Esophagus muscularis mucosa (tissue), 4 donors: Measurements from ENCODE around the gene OSBPL10. TPM values are rescaled to one million over a fixed set of nuclear protein-coding genes. Genes with fewer than 3 reads are reported as not detected.
"Not testable (repeated sequence)": the region's sequence is repeated elsewhere in the genome, so short reads cannot be mapped to it uniquely, and the experiment has no call there.

Experiments used
- DNase-seq: peaks from one replicate; pipeline ENCODE4 v3.0.0-alpha.2; 2017; ENCODE audit errors: extremely low spot score
- H3K27ac ChIP-seq, 4 donors: fragments of 200-600 bp; sonication (generic); replicated peaks in 1 of 4; 1 replicate in 3 of 4; 2 replicates in 1 of 4; pipeline ENCODE4 v1.5.1; 2016 to 2019; ENCODE audit warnings: mild to moderate bottlenecking in 1 of 4
- H3K27me3 ChIP-seq, 4 donors: fragments of 200-600 bp; sonication (generic); one replicate each; pipeline versions ENCODE4 v1.5.1 to v1.6.0; 2016 to 2019
- H3K36me3 ChIP-seq, 4 donors: fragments of 200-600 bp; sonication (generic); one replicate each; pipeline ENCODE4 v1.5.1; 2016 to 2019
- H3K4me1 ChIP-seq, 4 donors: fragments of 200-600 bp; sonication (generic); one replicate each; pipeline ENCODE4 v1.5.1; 2016 to 2019
- H3K4me3 ChIP-seq, 4 donors: fragments of 200-600 bp; sonication (generic); 1 replicate in 2 of 4; 2 replicates in 2 of 4; pipeline ENCODE4 v1.5.1; 2016 to 2019; ENCODE audit warnings: mild to moderate bottlenecking in 4 of 4, moderate library complexity in 1 of 4
- H3K9me3 ChIP-seq, 4 donors: fragments of 200-600 bp; sonication (generic); 1 replicate in 3 of 4; 2 replicates in 1 of 4; pipeline ENCODE4 v1.5.1; 2016 to 2019
- EP300 ChIP-seq: sonication (generic); formaldehyde crosslinking; IDR thresholded peaks from one replicate; pipeline ENCODE4 v1.6.1; 2017; ENCODE audit warnings: antibody characterized with exemption
- POLR2A ChIP-seq: fragments of 450-650 bp; IDR thresholded peaks from one replicate; pipeline ENCODE4 v1.6.1; 2017; ENCODE audit warnings: antibody characterized with exemption, moderate library complexity, mild to moderate bottlenecking, low read depth
- POLR2AphosphoS5 ChIP-seq, 2 donors: sonication (generic); formaldehyde crosslinking; IDR thresholded peaks; one replicate each; pipeline ENCODE4 v1.6.1; 2017; ENCODE audit warnings: antibody characterized with exemption in 2 of 2
- WGBS: methylation state at CpG from one replicate; pipeline ENCODE4 v1.1.5; 2018; 5-methylcytosine and 5-hydroxymethylcytosine counted together
- intact Hi-C: fragments of 100-400 bp; cut with DNase I; formaldehyde crosslinking; loops from one replicate; pipeline ENCODE4 v1.15.1; 2023
- total RNA-seq, 4 donors: library from RNA; depleted of rRNA; stranded (reverse); fragments of >200 nt; gene quantifications; one replicate each; pipeline versions ENCODE4 v1.1.0 to v1.2.1, GENCODE V29; 2016
- TF ChIP-seq, protein P1 (sequence below), 3 experiments: fragments of 200-600 bp in 2 of 3; fragments of 450-650 bp in 1 of 3; sonication (generic) in 2 of 3; IDR thresholded peaks; one replicate each; pipeline ENCODE4 v1.5.1; 2017 to 2019; ENCODE audit warnings: antibody characterized with exemption in 3 of 3, mild to moderate bottlenecking in 2 of 3, moderate library complexity in 1 of 3

Gene OSBPL10
- total RNA-seq, 4 donors from 2014 or later, result 6.3 to 12.2 (median 7.6) TPM

DNA sequence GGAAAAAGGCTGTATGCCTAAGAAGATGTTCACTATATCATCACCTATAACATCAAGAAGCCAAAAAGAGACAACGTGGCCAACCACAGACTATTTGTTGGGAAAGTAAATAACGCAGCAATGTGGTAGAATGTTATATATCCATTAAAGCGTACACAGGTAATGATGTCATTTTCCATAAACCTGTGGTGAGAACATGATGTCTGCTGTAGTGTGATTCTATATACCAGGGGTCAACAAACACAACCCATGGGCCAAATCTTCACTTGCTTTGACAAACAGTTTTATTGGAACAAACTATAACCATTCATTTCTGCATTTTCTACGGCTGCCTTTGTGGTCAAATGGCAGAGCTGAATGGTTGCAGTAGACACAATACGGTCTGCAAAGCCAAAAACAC is 287.7 kb downstream of the OSBPL10 start:
- 84% methylated on average over 5 of the region's 5 CpGs for WGBS
- H3K4me1 ChIP-seq, result peaks cover 0 to 8% (median 2%) of the 10 kb centered on the region in 4 donors
- intact Hi-C loops, result no loop called here
- H3K9me3 ChIP-seq, result no peaks in the 10 kb centered on the region
- H3K4me3 ChIP-seq, result no peak overlapping the region
- no peak for TF ChIP-seq POLR2AphosphoS5 (IDR thresholded peaks at IDR 0.05)
- no peak for TF ChIP-seq EP300
- TF ChIP-seq, protein P1, sequence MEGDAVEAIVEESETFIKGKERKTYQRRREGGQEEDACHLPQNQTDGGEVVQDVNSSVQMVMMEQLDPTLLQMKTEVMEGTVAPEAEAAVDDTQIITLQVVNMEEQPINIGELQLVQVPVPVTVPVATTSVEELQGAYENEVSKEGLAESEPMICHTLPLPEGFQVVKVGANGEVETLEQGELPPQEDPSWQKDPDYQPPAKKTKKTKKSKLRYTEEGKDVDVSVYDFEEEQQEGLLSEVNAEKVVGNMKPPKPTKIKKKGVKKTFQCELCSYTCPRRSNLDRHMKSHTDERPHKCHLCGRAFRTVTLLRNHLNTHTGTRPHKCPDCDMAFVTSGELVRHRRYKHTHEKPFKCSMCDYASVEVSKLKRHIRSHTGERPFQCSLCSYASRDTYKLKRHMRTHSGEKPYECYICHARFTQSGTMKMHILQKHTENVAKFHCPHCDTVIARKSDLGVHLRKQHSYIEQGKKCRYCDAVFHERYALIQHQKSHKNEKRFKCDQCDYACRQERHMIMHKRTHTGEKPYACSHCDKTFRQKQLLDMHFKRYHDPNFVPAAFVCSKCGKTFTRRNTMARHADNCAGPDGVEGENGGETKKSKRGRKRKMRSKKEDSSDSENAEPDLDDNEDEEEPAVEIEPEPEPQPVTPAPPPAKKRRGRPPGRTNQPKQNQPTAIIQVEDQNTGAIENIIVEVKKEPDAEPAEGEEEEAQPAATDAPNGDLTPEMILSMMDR (IDR thresholded peaks at IDR 0.05), result no peak
- no peak for TF ChIP-seq POLR2A
- no peak for DNase-seq
- no peaks in the 10 kb centered on the region for H3K27me3 ChIP-seq
- H3K27ac ChIP-seq, result no peak overlapping the region
- H3K36me3 ChIP-seq, result no peaks in the 10 kb centered on the region

DNA sequence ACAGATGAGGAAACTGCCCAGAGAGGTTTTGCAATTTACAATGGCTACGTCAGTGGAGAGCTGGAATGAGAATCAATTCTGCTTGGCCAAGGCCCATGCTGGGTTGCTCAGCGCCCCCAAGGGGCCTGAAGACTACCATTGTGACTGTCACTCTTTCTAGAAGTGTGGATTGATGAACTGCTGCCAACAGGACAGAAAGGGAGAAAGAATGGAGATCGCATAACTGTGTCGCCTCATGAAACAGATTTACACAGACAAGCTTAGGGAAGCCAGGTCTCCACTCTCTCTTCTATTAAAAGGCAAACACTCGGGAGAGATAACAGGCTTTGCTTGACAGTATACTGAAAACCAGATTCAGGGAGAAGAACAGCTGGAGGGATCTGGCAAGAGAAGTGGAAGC is 288.3 kb downstream of the OSBPL10 start:
- TF ChIP-seq EP300 (no peak), POLR2A (no peak), POLR2AphosphoS5 (IDR thresholded peaks at IDR 0.05) (no peak)
- TF ChIP-seq, protein P1 (IDR thresholded peaks at IDR 0.05), result no peak
- Histone ChIP-seq H3K27me3 (no peaks in the 10 kb centered on the region), H3K36me3 (no peaks in the 10 kb centered on the region), H3K27ac (no peak overlapping the region), H3K9me3 (no peaks in the 10 kb centered on the region), H3K4me1 (peaks cover 0 to 9% (median 2%) of the 10 kb centered on the region in 4 donors), H3K4me3 (no peak overlapping the region)
- intact Hi-C loops, result no loop called here
- WGBS, result 70% methylated on average over 5 of the region's 5 CpGs
- DNase-seq, result no peak

DNA sequence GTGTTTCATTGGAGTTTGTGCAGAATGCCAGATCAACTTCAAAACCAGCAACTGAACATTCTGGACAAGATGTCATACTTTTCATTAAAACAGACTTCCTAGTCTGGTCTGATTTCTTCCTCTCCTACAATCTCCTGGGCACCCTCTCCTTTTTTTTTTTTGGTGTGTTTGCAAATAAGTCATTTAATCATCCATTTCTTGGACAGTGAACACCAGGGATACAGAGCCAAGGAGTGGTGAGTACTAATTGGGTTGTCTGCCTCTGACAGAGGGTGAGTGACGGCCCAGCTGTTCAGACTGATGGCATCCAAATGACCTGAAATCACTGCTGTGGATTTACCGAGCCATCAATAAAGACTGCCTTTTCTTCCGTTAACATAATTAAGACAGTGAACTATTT is 290.3 kb downstream of the OSBPL10 start:
- Histone ChIP-seq H3K27me3 (no peaks in the 10 kb centered on the region), H3K36me3 (no peaks in the 10 kb centered on the region), H3K4me3 (no peak overlapping the region), H3K9me3 (no peaks in the 10 kb centered on the region), H3K27ac (no peak overlapping the region), H3K4me1 (peaks cover 0 to 9% (median 2%) of the 10 kb centered on the region in 4 donors)
- intact Hi-C loops, result no loop called here
- TF ChIP-seq, protein P1 (IDR thresholded peaks at IDR 0.05), result no peak
- TF ChIP-seq POLR2A (no peak), POLR2AphosphoS5 (IDR thresholded peaks at IDR 0.05) (no peak), EP300 (no peak)
- no peak for DNase-seq
- WGBS, result 91% methylated on average over 3 of the region's 3 CpGs

DNA sequence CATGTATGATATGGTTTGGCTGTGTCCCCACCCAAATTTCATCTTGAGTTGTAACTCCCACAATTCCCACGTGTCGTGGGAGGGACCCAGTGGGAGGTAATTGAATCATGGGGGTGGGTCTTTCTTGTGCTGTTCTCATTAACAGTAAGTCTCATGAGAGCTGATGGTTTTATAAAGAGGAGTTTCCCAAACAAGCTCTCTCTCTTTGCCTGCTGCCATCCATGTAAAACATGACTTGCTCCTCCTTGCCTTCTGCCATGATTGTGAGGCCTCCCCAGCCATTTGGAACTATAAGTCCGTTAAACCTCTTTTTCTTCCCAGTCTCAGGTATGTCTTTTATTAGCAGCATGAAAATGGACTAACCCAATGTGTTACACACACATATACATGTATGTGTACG is 291.5 kb downstream of the OSBPL10 start:
- 91% methylated on average over 4 of the region's 4 CpGs for WGBS
- H3K27me3 ChIP-seq, H3K4me3 ChIP-seq, intact Hi-C loops, H3K27ac ChIP-seq, H3K4me1 ChIP-seq, DNase-seq, H3K36me3 ChIP-seq, H3K9me3 ChIP-seq: not testable (repeated sequence)

DNA sequence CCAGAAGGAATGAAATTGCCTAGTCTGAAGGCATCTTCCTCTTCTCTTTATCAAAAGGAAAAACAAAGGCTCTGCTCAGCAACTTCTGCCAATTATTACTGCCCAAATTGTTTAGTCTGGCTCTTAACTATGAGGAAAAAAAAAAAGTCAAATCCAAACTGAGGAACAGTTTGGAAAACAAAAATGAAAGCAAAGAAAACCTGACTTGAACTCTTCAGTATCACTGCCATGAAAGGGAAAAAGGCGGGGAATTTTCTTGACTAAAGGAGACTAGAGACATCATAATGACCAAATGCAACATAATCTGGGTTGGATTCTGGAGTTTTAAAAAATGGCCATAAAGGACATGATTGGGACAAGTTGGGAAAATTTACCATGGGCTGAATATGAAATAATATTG is 292.1 kb downstream of the OSBPL10 start:
- TF ChIP-seq POLR2AphosphoS5 (IDR thresholded peaks at IDR 0.05), result no peak
- TF ChIP-seq EP300, result no peak
- TF ChIP-seq POLR2A, result no peak
- TF ChIP-seq, protein P1 (IDR thresholded peaks at IDR 0.05), result no peak
- WGBS, result 75% methylated on average over 1 of the region's 1 CpG
- intact Hi-C loops, result no loop called here
- H3K36me3 ChIP-seq, result no peaks in the 10 kb centered on the region
- no peaks in the 10 kb centered on the region for H3K27me3 ChIP-seq
- no peak for DNase-seq
- H3K9me3 ChIP-seq, result no peaks in the 10 kb centered on the region
- H3K4me3 ChIP-seq, result no peak overlapping the region
- no peak overlapping the region for H3K27ac ChIP-seq
- peaks cover 0 to 9% (median 2%) of the 10 kb centered on the region in 4 donors for H3K4me1 ChIP-seq
